ENCODE data around the gene LRRC71. TPM values are rescaled to one million over a fixed set of nuclear protein-coding genes. Genes with fewer than 3 reads are reported as not detected.

LRRC71 gene
- total and polyA plus RNA-seq, 10 of the 15 experiments (the other 5 are each of a cell fraction or from before 2014, with no cell fraction given): not detected

GRCh38 chr1:156900896-156901589 lies 19.4 kb upstream of the LRRC71 start (continued):
- TF ChIP-seq PBX3 (IDR thresholded peaks at IDR 0.05; ENCODE audit: insufficient replicate concordance, low read depth, low read length): no peak
- no peak for TF ChIP-seq POLR2A (IDR thresholded peaks at IDR 0.05; ENCODE audit: low read depth, low read length)
- TF ChIP-seq LARP7 (IDR thresholded peaks at IDR 0.05): no peak
- no peak for TF ChIP-seq MTA2 (IDR thresholded peaks at IDR 0.05; ENCODE audit: low read depth)
- TF ChIP-seq DPF2 (IDR thresholded peaks at IDR 0.05): no peak
- TF ChIP-seq HDGF (IDR thresholded peaks at IDR 0.05): no peak
- no peak for TF ChIP-seq SREBF1 (IDR thresholded peaks at IDR 0.05; ENCODE audit: low read length)
- TF ChIP-seq BMI1 (IDR thresholded peaks at IDR 0.05; ENCODE audit: borderline replicate concordance): no peak
- no peak for TF ChIP-seq E4F1 (IDR thresholded peaks at IDR 0.05; ENCODE audit: borderline replicate concordance, partially characterized antibody)

GRCh38 chr1:156901590-156901900 lies 18.9 kb upstream of the LRRC71 start:
- no peaks in the 10 kb centered on the region for H3K9me3 ChIP-seq (replicated peaks; ENCODE audit: control insufficient read depth, insufficient read depth, low read length)
- BruUV-seq (replicated peaks): no TSS peak
- H3K9ac ChIP-seq (ENCODE audit: control insufficient read depth, insufficient read depth, low read length): no peak overlapping the region
- ChIA-PET POLR2A (no interaction called here), CTCF (interaction anchor here (0.7 to 1.6 kb wide), 2 partner anchors 42 to 63 kb away, joined by 3 to 4 read pairs; no protein-coding TSS in a partner anchor), RAD21 (ENCODE audit: unreplicated experiment) (interaction anchor here (1.2 kb wide), 1 partner anchor 176 kb away, joined by 3 read pairs; no protein-coding TSS in a partner anchor), SMC1A (ENCODE audit: uncharacterized antibody, unreplicated experiment) (interaction anchor here (0.5 to 1.1 kb wide), 2 partner anchors 143 to 173 kb away, joined by 3 read pairs; no protein-coding TSS in a partner anchor)
- no peaks in the 10 kb centered on the region for H3K36me3 ChIP-seq (ENCODE audit: control insufficient read depth in 2 of 2, insufficient read depth in 2 of 2, low read length in 1 of 2)
- no peak overlapping the region for H3K27ac ChIP-seq (ENCODE audit: control insufficient read depth, insufficient read depth)
- 0% methylated on average over 4 of the region's 4 CpGs for WGBS (ENCODE audit: insufficient coverage, insufficient replicate concordance, low lambda C conversion rate, missing lambda C conversion rate)
- no peak for ATAC-seq
- no peaks in the 10 kb centered on the region for H3K79me2 ChIP-seq (ENCODE audit: control insufficient read depth, insufficient read depth, low read length)
- no peak overlapping the region for H2AFZ ChIP-seq (ENCODE audit: control insufficient read depth, low read depth, low read length)
- no peaks in the 10 kb centered on the region for H4K20me1 ChIP-seq (ENCODE audit: control insufficient read depth, insufficient read depth)
- no peak overlapping the region for H3K4me2 ChIP-seq (ENCODE audit: control insufficient read depth, insufficient read depth)
- FAIRE-seq: no peak
- intact Hi-C loops (cut with micrococcal nuclease; ENCODE audit: unreplicated experiment): no loop called here
- peaks cover 0 to 6% of the 10 kb centered on the region in 2 experiments; a peak in 3 of 4 replicates for H3K27me3 ChIP-seq (replicated peaks in 1 of 2; ENCODE audit: control insufficient read depth in 2 of 2, insufficient read depth in 2 of 2, low read length in 1 of 2)
- no peak overlapping the region for H3K4me3 ChIP-seq
- H3K4me1 ChIP-seq (ENCODE audit: control insufficient read depth, insufficient read depth, low read length): no peaks in the 10 kb centered on the region
- no peak for DNase-seq (ENCODE audit: low read depth, low spot score)
- in situ Hi-C loops (cut with MboI): no loop called here
- no peak for TF ChIP-seq ZNF274 (IDR thresholded peaks at IDR 0.05; ENCODE audit: insufficient read depth, insufficient read length)
- no peak for TF ChIP-seq MAX (IDR thresholded peaks at IDR 0.05; ENCODE audit: low read depth, low read length)
- TF ChIP-seq MLLT1 (IDR thresholded peaks at IDR 0.05): no peak
- no peak for TF ChIP-seq ZNF207 (IDR thresholded peaks at IDR 0.05; ENCODE audit: borderline replicate concordance)
- no peak for TF ChIP-seq EP300 (IDR thresholded peaks at IDR 0.05; ENCODE audit: borderline replicate concordance in 1 of 2, control insufficient read depth in 1 of 2, low read depth in 2 of 2, low read length in 2 of 2)
- TF ChIP-seq GATAD2B (conservative IDR thresholded peaks at IDR 0.05; ENCODE audit: low read depth): no peak
- TF ChIP-seq IKZF2 (IDR thresholded peaks at IDR 0.05): no peak

Data from GM12878 (cell line).